ENCODE results near the gene EIF4E1B.

Gene EIF4E1B

GRCh38 chr5:176678584-176678983 lies 48.1 kb downstream of the EIF4E1B start:
- in situ Hi-C loops (cut with MboI; ENCODE audit: low sequenced_read_pairs) = no loop called here

- in situ Hi-C loops (cut with MboI; ENCODE audit: low sequenced_read_pairs) = no loop called here
These were observed 49.1 kb downstream of the EIF4E1B start for GRCh38 chr5:176679365-176680225.

- in situ Hi-C loops (cut with MboI; ENCODE audit: low sequenced_read_pairs) = no loop called here
These were observed 49.7 kb downstream of the EIF4E1B start for GRCh38 chr5:176680226-176680563.

- in situ Hi-C loops (cut with MboI; ENCODE audit: low sequenced_read_pairs) = no loop called here
These were observed 51.6 kb downstream of the EIF4E1B start for GRCh38 chr5:176682016-176682531.

- in situ Hi-C loops (cut with MboI; ENCODE audit: low sequenced_read_pairs) = no loop called here
These were observed 54.5 kb downstream of the EIF4E1B start for GRCh38 chr5:176685010-176685409.

GRCh38 chr5:176687247-176687646 lies 56.8 kb downstream of the EIF4E1B start:
- in situ Hi-C loops (cut with MboI; ENCODE audit: low sequenced_read_pairs) = no loop called here

GRCh38 chr5:176687881-176688280 lies 57.4 kb downstream of the EIF4E1B start:
- in situ Hi-C loops (cut with MboI; ENCODE audit: low sequenced_read_pairs) = no loop called here

GRCh38 chr5:176690911-176691310 lies 60.4 kb downstream of the EIF4E1B start:
- in situ Hi-C loops (cut with MboI; ENCODE audit: low sequenced_read_pairs) = no loop called here

GRCh38 chr5:176691524-176691923 lies 61.0 kb downstream of the EIF4E1B start:
- in situ Hi-C loops (cut with MboI; ENCODE audit: low sequenced_read_pairs) = no loop called here

GRCh38 chr5:176692326-176692725 lies 61.9 kb downstream of the EIF4E1B start:
- in situ Hi-C loops (cut with MboI; ENCODE audit: low sequenced_read_pairs) = no loop called here

GRCh38 chr5:176692839-176693476 lies 62.5 kb downstream of the EIF4E1B start:
- in situ Hi-C loops (cut with MboI; ENCODE audit: low sequenced_read_pairs) = no loop called here

GRCh38 chr5:176693477-176693851 lies 63.0 kb downstream of the EIF4E1B start:
- in situ Hi-C loops (cut with MboI; ENCODE audit: low sequenced_read_pairs) = no loop called here

GRCh38 chr5:176694146-176694545 lies 63.7 kb downstream of the EIF4E1B start:
- in situ Hi-C loops (cut with MboI; ENCODE audit: low sequenced_read_pairs) = no loop called here

GRCh38 chr5:176694631-176695030 lies 64.2 kb downstream of the EIF4E1B start:
- in situ Hi-C loops (cut with MboI; ENCODE audit: low sequenced_read_pairs) = no loop called here

GRCh38 chr5:176695073-176695472 lies 64.6 kb downstream of the EIF4E1B start:
- in situ Hi-C loops (cut with MboI; ENCODE audit: low sequenced_read_pairs) = no loop called here
